Measurements from ENCODE around the gene SLC46A3. TPM values are rescaled to one million over a fixed set of nuclear protein-coding genes. Genes with fewer than 3 reads are reported as not detected.

SLC46A3 gene
- total RNA-seq, 1 donor from 2014 or later: 3.4 TPM

GRCh38 chr13:28717170-28717569 is 1.6 kb downstream of the SLC46A3 start:
- no peak for TF ChIP-seq CTCF (IDR thresholded peaks at IDR 0.05; ENCODE audit: insufficient read depth, low read length, poor library complexity, severe bottlenecking)
- no peaks in the 10 kb centered on the region for H3K36me3 ChIP-seq (ENCODE audit: control insufficient read depth, insufficient read depth, low read length)
- no peak for DNase-seq (ENCODE audit: low read depth)
- H3K4me3 ChIP-seq (ENCODE audit: low read depth, low read length): no peak overlapping the region
- no peaks in the 10 kb centered on the region for H3K27me3 ChIP-seq (ENCODE audit: control insufficient read depth, insufficient read depth, low read length)

- peak; percentile 23 for DNase-seq (ENCODE audit: low read depth)
Observed at GRCh38 chr13:28716511-28716910, 2.3 kb downstream of the SLC46A3 start.

GRCh38 chr13:28714651-28715050 is 4.1 kb downstream of the SLC46A3 start:
- no peak for DNase-seq (ENCODE audit: low read depth)

More at GRCh38 chr13:28716511-28716910, 2.3 kb downstream of the SLC46A3 start:
- Histone ChIP-seq H3K4me3 (ENCODE audit: low read depth, low read length) (no peak overlapping the region), H3K27me3 (ENCODE audit: control insufficient read depth, insufficient read depth, low read length) (no peaks in the 10 kb centered on the region), H3K36me3 (ENCODE audit: control insufficient read depth, insufficient read depth, low read length) (no peaks in the 10 kb centered on the region)
- TF ChIP-seq CTCF (IDR thresholded peaks at IDR 0.05; ENCODE audit: insufficient read depth, low read length, poor library complexity, severe bottlenecking): no peak

GRCh38 chr13:28710161-28710560 is 8.6 kb downstream of the SLC46A3 start:
- TF ChIP-seq CTCF (IDR thresholded peaks at IDR 0.05; ENCODE audit: insufficient read depth, low read length, poor library complexity, severe bottlenecking): no peak
- no peaks in the 10 kb centered on the region for H3K27me3 ChIP-seq (ENCODE audit: control insufficient read depth, insufficient read depth, low read length)
- no peak for DNase-seq (ENCODE audit: low read depth)
- no peaks in the 10 kb centered on the region for H3K36me3 ChIP-seq (ENCODE audit: control insufficient read depth, insufficient read depth, low read length)
- H3K4me3 ChIP-seq (ENCODE audit: low read depth, low read length): no peak overlapping the region

More at GRCh38 chr13:28714651-28715050, 4.1 kb downstream of the SLC46A3 start:
- TF ChIP-seq CTCF (IDR thresholded peaks at IDR 0.05; ENCODE audit: insufficient read depth, low read length, poor library complexity, severe bottlenecking): no peak
- Histone ChIP-seq H3K27me3 (ENCODE audit: control insufficient read depth, insufficient read depth, low read length) (no peaks in the 10 kb centered on the region), H3K4me3 (ENCODE audit: low read depth, low read length) (no peak overlapping the region), H3K36me3 (ENCODE audit: control insufficient read depth, insufficient read depth, low read length) (no peaks in the 10 kb centered on the region)

- Histone ChIP-seq H3K27me3 (ENCODE audit: control insufficient read depth, insufficient read depth, low read length) (no peaks in the 10 kb centered on the region), H3K36me3 (ENCODE audit: control insufficient read depth, insufficient read depth, low read length) (no peaks in the 10 kb centered on the region), H3K4me3 (ENCODE audit: low read depth, low read length) (no peak overlapping the region)
- DNase-seq (ENCODE audit: low read depth): no peak
- no peak for TF ChIP-seq CTCF (IDR thresholded peaks at IDR 0.05; ENCODE audit: insufficient read depth, low read length, poor library complexity, severe bottlenecking)
Observed at GRCh38 chr13:28707629-28708427, 10.9 kb downstream of the SLC46A3 start.

Measured in kidney epithelial cell (primary cell).